Breast epithelium (tissue), 3 donors: ENCODE data around the gene TAS2R4. TPM values are rescaled to one million over a fixed set of nuclear protein-coding genes. Genes with fewer than 3 reads are reported as not detected.

Experiments
- total RNA-seq, 3 donors: library from RNA; depleted of rRNA; stranded (reverse); fragments of >200 nt; gene quantifications; one replicate each; pipeline ENCODE4 v1.1.0, GENCODE V29; 2016

Gene TAS2R4
- total RNA-seq, 3 donors from 2014 or later = 1.9 to 4.2 (median 2.0) TPM

Other genes with a start within 250 kb of the TAS2R4 start
- 10 to 100 TPM; 14.7 to 33.1 (median 28.5) TPM for gene AGK, start 225.3 kb upstream of the TAS2R4 start, total RNA-seq
- gene DENND11, start 74.5 kb upstream of the TAS2R4 start, total RNA-seq = 10 to 100 TPM; 14.1 to 49.2 (median 32.1) TPM
- gene WEE2, start 68.3 kb upstream of the TAS2R4 start, total RNA-seq = not detected
- gene SSBP1, start 38.3 kb upstream of the TAS2R4 start, total RNA-seq = 100 to 1,000 TPM in 2 of 3 donors, 10 to 100 TPM in 1; 93.4 to 114 (median 112) TPM
- 1 to 10 TPM; 2.2 to 4.8 (median 3.9) TPM for gene TAS2R3, start 12.6 kb upstream of the TAS2R4 start, total RNA-seq
- gene TAS2R5, start 13.5 kb downstream of the TAS2R4 start, total RNA-seq = 10 to 100 TPM in 1 of 3 donors, 1 to 10 TPM in 2; 2.0 to 10.8 (median 2.4) TPM
- gene PRSS37, start 64.8 kb downstream of the TAS2R4 start, total RNA-seq = not detected
- gene OR9A4, start 139.7 kb downstream of the TAS2R4 start, total RNA-seq = under 1 TPM in 1 of 3 donors, not detected in 2; 0.66 TPM
- 1 to 10 TPM in 2 of 3 donors, not detected in 1; 1.6 to 3.2 TPM for gene CLEC5A, start 170.3 kb downstream of the TAS2R4 start, total RNA-seq
- gene TAS2R38, start 197.1 kb downstream of the TAS2R4 start, total RNA-seq = not detected
- 1 to 10 TPM in 1 of 3 donors, under 1 TPM in 2; 0.32 to 7.0 (median 0.66) TPM for gene MGAM, start 219.2 kb downstream of the TAS2R4 start, total RNA-seq